IPS DF 19.7 (cell line): ENCODE measurements around the gene PRDX1.

Source experiments
- DNase-seq: peaks from one replicate; pipeline ENCODE4 v3.0.0-alpha.2; 2013; ENCODE audit warnings: low read depth, low spot score

Gene PRDX1

GRCh38 chr1:45465277-45465676 is 56.4 kb downstream of the PRDX1 start:
- no peak for DNase-seq
